NCI-H1105 (cell line): ENCODE data around the gene PACRG.
A peak's percentile ranks its signal among the peaks of the same experiment; 100 is the strongest.
"Not testable (repeated sequence)": the region's sequence is repeated elsewhere in the genome, so short reads cannot be mapped to it uniquely, and the experiment has no call there.

Source experiments
- DNase-seq: peaks from one replicate; lab custom pipeline; 2025; lab: John Stamatoyannopoulos, UW

The PACRG gene

DNA sequence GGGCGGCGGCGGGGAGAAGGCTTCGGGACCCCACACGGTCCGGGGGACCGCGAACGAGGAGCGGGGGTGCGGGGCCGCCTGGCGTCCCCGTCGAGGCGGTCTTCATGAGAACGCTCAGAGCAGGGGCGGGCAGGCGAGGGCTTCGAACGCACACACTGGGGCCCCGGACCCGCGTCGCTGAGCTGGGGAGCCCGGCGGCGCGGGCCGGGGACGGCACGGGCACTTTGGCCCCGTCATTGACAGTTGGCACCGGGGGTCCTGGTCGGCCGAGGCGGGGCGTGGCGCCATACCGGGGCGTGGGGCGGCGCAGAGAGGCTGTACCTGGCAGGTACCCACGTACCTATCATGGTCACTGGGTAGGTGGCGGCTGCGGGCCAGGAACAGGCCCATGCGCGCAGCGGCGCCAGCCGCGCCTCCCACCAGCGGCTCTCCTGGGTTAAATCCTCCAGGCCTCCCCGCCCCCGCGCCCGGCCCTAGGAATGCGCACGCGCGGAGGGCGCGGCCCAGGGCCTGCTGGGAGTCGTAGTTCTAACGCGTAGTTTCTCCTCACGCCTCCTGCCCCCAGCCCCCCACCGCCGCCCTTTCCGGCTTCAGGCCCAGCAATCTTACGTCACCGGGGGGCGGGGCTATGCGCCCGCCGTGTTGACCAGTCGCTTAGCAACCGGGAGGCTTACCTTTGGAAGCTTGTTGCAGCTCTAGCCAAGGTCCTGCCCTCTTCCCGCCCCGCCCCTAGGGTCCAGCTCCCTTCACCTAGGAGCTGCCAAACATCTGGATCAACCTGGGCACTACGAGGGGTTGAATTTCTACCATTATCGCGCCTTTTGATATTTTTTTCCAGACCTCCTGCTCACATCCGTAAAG lies at the start of gene PACRG, which contains the start of gene PRKN:
PACRG (plus strand) TSS at position 653 of the 861 bp plus-strand sequence.
PRKN (minus strand) TSS at position 445 of the 861 bp plus-strand sequence.
- DNase-seq, result peak; percentile 100

DNA sequence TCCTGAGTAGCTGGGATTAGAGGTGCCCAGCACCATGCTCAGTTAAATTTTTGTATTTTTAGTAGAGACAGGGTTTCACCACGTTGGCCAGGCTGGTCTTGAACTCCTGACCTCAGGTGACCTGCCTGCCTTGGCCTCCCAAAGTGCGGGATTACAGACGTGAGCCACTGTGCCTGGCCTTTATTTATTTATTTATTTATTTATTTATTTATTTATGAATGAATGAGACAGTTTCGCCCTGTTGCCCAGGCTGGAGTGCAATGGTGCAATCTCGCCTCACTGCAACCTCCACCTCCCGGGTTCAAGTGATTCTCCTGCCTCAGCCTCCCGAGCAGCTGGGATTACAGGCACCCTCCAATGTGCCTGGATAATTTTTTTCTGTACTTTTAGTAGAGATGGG lies 48.9 kb upstream of the PACRG start:
- DNase-seq, result not testable (repeated sequence)

DNA sequence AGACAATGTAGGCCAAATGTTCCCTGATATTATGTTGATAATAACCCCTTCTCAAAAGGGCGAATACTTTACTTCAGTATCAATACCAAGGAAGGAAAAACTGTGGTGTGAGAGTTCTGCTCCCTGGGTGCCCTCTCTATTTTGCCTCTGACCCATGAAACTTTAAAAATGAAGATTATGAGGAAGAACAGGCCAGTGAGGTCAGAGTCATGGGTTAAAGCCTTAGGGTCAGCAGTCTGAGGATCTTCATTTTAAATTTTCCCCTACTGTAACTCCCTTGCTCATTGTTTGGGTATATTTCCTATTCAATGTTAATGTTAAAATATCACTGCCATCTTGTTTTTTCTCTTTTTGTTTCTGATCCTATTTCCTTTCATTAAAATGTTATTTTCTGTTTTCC lies 48.1 kb upstream of the PACRG start:
- no peak for DNase-seq

DNA sequence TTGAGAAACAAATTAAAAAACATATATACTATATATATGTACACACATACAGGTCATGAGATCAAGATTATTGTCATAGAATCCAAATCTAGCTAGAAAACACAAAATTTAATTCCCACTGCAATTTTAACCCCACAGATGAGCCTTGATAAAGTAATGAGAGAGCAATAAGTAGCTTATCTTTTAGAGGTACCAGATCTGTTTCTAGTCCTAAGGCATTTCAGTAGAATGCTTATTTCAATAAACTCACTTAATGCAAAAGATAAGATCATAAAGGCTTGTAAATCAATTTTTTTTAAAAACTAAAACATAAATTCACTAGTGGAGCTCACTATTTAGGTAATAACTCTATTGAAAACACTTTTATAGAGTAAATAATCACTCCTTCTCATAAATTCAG lies 47.4 kb upstream of the PACRG start:
- no peak for DNase-seq

DNA sequence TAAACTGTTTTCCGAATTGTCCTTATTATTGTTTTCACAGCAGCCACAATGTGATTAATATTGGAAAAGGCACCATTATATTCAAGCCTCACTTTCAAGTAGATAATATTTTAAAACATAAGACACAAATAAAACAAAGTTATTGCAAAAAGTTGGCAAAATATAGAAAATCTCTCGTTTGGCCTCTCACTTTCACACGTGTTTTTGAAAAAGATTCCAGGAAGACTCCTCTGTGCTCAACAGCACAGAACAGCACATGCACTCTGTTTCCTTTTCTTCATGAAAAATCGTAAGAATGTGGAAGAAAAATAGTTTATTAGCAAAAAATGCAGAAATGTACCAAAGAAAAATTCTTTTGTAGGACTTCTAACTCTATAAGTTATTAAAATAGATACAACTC lies 46.9 kb upstream of the PACRG start:
- no peak for DNase-seq

DNA sequence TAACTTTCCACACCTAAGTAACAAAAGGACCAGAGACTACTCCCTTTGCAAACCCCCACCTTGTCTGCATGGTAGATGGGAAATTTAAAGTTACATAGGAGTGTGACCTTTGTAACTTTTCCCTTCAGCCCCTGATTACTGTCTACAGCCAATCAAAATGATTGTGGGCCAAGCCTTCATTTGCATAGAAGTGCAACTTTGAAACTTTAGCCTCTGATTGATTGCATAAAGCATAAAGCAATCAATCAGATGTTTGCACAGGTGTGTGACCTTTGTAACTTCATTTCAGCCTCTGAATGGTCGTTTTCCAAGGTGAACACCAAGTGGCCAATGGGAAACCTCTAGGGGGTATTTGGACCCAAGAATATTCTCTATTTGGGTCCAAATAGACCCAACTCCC lies 46.3 kb upstream of the PACRG start:
- no peak for DNase-seq

DNA sequence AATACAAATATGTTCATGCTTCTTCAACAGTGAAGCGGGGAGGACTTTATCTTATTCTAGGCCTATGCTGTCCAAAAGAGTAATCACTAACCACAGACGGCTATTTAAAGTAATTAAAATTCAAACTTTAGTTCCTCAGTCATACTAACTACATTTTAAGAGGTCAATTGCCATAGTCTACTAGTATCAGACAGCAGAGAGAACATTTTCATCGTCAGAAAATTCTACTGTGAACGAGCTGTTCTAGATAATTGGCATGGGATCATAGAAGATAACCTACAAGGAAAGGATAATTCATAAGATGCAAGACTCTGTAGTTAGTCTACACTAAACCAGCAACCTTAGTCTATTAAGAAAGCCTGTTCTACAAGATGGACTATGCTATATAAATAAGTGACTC lies 44.6 kb upstream of the PACRG start:
- no peak for DNase-seq

DNA sequence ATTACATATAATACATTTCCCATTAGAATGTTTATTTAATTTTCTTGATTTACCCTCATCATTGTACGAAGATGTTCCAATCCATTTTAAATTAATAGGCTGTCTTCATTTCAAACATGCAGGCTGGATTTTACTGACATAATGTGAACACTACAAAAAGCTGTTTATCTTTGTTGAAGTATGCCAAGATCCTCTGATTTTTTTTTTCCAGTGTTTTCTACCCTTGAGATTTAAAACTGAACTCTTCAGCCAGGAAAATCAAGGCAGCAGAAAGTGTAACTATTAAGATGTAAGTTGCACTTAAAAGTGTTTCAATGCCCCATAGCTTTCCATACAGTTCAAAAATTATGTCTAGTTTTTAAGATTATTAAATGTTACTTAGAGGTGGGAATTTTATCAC lies 43.7 kb upstream of the PACRG start:
- DNase-seq, result no peak

DNA sequence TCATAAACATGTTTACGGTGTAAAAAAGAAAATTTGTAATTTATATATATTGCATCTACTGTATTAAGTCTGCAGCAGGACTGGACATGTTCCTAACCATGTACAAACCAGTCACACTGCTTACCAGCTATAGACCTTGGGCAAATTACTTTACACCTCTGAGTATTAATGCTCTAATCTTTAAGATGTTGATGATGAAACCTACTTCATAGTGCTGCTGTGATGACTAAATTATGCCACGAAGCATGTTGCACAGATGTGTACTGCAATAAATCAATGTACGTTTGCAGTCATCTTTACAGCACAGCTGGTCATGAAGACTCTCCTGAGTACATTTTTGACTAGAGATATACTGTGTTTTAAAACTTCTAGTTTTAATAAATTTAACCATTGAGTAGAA lies 42.8 kb upstream of the PACRG start:
- no peak for DNase-seq

DNA sequence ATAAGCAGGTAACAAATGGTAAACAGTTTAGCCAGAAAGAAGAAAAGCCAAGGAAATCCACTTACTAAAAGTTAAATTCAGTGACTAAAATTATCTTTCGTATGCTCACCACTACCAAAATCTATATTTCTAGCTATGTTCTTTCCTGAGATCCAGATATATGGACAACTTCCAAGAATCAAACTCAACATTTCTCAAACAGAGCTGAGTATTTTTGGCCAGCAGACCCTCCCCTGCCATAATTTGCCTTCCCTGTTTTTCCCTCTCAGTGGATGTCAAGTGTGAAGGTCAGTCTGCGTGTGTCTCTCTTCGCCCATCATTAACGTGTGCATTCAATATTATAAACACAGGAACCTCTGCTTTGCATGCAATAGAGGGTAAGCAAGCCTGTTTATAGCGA lies 42.2 kb upstream of the PACRG start:
- no peak for DNase-seq

DNA sequence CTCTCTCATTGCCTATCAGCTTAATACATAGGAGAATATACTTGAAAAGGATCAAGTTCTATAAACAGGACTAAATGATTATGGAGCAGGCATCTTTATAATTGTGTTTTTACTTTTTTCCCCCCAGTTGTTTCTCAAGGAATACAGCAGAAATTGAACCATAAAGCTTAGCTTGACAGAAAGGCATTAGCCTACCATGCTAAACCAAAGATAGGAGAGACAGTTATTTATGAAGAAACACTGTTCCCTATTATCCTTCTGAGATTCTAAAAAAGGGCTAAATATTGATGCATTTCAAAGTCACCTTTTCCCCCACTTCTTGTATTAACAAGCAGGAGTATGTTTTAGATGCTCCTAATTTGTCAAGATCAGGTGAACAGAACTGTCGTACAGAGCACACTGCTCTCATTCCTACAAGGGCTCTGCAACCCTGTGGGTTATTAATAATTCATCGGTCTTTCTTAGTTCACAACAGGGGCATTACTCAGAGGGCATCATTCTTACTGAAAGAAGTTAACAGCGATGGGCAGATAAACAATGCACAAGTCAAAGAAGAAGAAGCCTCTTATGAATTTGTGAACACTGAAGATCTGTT lies 38.9 kb upstream of the PACRG start:
- no peak for DNase-seq

DNA sequence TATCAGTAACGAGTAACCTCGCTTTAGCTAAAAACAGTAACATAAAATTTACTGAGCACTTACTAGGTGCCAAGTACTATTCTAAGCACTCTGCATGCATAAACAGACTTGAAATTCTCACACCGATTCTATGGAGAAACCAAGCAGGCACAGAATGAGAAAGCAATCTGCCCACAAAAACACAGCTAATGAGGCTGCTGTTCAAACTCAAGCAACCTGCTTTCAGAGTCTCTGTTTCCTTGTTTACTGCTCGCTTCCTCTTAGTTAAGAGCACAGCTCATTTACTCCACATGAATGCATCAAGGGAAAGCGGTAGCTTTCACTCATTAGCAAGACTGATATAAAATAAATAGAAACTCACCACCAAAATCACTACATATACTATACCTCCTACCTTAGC lies 37.6 kb upstream of the PACRG start:
- DNase-seq, result no peak

DNA sequence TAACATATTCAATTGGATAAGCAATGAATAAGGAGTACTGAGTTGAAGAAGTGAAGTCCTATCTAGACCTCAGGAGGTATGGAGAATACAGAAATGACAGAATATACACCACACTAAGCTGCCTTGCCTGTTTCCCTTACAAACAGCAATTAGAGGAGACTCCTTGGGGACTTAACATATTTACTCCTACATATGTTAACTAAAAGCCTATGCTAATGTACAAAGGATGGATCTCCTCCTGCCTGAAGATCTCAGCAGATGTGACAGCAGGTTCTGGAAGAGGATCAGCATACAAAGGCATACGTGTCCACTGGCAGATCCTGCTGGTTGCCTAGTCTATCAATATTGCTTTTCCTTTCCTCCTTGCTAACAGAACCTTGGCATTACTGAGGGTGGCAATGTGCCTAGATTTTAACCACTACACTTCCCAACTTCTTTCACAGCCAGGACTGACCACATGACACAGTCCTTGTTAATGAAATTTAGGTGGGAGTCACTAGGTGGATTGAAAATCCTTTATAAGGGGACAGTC lies 29.8 kb upstream of the PACRG start:
- no peak for DNase-seq

DNA sequence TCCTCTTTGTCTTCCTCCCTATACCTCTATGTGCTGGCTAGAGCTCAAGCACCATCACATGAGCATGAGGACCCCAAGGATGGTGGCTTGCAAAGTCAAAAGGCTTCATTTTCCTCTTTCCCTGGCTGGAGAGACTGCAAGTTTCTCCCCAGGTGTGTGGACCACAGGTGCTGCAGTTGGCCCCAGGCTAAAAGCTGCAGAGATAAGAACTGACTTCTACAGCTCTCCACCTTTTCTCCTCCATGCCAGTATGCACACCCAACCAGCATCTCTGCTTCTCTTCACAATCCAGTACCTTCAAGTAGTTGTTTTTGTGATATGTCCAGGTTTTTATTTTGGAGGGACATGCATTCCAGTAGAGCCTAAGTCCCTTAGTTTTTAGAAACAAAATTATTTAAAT lies 29.3 kb upstream of the PACRG start:
- no peak for DNase-seq

DNA sequence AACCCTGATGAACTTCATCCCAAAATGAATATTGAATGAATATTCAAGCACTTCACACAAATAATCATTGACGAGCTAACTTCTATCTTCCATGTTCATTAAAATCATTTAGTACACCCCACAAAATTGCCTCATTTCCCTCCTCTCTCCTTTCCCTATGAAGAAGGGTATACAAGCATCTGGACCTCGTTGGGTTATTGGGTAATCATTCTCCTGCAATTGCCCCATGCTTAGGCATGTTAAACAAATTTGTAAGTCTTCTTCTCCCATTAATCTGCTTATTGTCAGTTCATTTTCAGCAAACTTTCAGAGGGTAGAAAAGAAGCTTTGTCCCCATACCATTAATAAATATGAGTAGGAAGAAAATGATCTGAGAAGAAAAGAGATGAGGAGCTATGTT lies 27.8 kb upstream of the PACRG start:
- DNase-seq, result no peak

DNA sequence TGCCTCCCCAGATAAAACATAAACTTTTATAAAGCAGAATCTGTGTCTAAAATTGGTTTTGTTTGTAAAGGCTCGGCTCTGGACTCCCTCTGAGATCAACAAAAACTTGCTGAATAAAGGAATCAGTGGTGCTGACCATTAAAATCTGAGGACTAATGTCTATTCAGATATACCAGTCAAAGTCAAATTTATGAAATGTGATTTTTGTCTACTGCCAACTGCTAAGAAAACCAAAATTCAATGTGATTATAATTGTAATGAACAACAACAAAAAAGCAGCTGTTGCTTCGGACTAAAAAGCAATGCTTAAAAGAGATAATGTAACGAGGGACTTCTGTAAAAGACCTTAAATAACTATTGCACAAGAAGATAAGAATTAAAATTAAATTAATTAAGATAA lies 26.8 kb upstream of the PACRG start:
- no peak for DNase-seq

DNA sequence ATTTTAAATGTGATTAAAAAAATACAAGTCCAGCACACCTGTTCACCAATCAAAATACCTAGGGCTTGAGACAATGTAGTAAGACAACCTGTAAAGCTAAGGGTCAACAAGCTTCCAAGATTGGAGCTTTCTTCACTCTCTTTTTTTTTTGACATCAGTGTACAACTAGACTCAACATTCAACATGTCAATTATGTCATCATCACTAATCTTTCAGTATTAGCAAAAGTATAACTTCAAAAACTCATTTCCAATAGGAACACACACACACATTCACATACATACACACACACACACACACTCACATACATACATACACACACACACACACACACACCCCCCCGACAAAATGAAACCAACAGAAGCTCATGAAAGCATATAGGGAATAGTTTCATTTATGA lies 26.2 kb upstream of the PACRG start:
- DNase-seq, result no peak

DNA sequence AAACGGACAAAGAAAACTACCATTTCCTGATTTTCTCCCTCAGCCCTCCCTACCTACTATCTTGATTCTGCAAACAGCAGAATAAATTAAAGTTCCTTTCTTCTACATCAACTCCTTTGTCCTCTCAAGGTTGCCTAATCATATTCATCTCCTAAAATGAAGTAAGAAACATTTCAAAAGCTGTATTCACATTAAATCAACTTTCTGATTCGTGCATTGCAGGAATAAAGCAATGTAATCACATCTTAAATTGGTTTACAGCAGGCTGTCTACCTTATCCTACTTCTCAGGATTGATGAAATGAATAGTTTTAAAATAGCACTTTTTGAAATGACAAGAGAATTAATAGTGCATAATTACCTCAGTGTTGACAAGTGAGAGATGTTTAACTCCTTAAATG lies 25.3 kb upstream of the PACRG start:
- DNase-seq, result no peak

DNA sequence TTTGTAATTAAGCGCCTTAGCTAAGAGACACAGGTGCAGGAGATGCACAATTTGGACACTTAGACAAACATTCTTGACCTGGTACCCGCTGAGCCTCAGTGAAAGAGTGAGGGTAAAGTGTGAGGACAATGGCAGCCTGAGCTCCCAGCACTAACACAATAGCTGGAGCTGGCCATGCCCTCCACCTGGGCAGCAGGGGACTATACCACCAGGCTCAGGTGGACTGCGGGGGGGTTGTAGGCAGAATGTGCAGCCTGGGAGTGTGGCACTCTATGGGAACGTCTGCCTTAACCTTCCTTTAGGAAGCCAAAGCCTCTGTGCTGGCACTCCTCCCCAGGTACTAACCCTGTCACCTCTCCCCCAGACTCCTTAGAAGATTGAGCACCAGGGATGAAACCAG lies 23.8 kb upstream of the PACRG start:
- no peak for DNase-seq

DNA sequence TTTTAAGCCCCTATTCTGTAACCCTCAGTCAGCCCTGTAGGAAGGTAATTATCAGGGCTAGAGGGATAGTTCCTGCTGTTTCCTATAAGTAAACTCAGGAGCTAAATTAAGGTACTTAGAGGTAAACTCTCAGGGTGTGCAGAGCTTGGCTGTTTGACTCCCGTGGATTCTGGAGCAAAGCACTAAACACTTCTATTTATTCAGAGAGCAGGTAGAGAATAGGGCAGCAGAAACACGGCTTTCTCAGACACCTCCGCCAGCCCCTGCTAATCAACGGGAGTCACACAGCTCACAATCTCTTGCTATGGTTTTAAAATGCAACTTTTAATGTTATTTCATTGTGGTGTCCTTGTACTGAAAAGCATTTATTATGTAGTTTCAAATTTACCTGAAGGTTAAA lies 22.0 kb upstream of the PACRG start:
- no peak for DNase-seq

DNA sequence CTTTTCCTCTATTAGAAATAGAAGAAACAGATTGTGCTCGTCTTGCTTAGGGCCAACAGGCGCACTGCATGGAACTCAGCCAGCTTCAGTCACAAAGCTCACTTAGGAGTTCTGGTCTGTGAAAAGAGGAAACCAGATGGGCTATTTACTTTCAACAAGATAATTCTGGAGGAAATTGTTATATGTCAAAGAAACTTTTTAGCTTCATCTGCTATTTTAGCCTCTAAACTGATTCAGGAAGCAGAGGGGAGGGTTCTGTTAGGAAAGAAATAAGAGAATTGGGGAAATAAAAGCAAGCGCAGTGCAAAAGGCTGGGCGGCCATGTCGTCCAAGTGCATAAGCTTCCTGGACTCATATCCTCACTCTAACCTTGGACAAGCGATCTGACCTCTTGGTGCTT lies 21.5 kb upstream of the PACRG start:
- no peak for DNase-seq

DNA sequence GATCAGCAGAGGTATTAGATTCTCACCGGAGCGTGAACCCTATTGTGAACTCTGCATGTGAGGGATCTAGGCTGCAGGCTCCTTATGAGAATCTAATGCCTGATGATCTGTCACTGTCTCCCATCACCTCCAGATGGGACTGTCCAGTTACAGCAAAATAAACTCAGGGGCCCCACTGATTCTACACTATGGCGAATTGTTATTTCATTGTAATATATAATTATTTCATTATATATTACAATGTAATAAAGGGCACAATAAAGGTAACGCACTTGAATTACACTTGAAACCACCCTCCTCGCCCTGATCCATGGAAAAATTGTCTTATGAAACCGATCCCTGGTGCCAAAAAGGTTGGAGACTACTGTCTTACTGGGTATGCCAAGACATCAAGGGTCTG lies 18.8 kb upstream of the PACRG start:
- DNase-seq, result no peak

DNA sequence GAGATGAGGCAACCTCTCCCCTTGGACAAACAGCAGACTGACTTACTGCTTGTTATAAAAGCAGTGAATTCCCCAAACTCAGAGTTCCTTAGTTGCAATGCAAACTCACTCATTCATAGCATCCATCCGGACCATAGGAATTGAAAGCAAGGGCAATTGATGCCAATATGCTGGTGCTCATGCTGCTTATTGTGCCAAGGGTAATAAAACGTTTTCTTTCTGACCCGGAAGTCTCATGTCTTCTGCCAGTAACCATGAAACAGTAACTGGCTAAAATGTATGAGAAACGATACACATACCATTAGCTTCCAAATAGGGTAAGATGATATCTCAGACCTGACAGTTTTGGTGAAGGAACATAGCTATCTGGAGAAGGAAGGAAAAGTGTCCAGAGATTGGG lies 18.3 kb upstream of the PACRG start:
- no peak for DNase-seq

DNA sequence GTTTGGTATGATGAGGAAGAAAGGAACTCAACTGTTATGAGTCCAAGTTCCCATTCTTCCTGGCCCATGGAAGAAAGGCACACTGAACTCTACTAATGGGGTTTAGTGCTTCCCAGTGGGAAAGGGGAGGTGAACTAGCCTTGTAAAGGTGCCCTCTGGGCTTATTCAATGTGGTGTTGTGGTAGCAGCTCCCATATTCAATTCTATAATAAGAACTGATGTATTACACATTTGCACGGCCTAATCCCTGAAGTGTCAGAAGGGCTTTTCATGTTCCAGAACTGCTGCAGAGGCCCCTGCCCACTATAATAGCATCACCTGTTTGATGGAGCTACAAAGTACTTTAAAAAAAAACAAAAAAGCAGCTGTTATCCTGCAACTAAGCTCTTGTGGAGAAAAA lies 17.4 kb upstream of the PACRG start:
- no peak for DNase-seq
